Mesendoderm (in vitro differentiated cells): ENCODE data around the gene AMPD2.

Experiments used
- DNase-seq: peaks from one replicate; pipeline ENCODE4 v3.0.0; 2013
- H2AK5ac ChIP-seq: 2 replicates; pipeline ENCODE4 v1.6.1; 2013; ENCODE audit warnings: low read length, inconsistent platforms
- H2BK120ac ChIP-seq: 2 replicates; pipeline ENCODE4 v1.6.1; 2013; ENCODE audit warnings: low read depth, mild to moderate bottlenecking, low read length, moderate library complexity, mixed read lengths
- H2BK15ac ChIP-seq: replicated peaks from 2 replicates; pipeline ENCODE4 v1.6.1; 2013; ENCODE audit warnings: low read depth, mild to moderate bottlenecking, moderate library complexity
- H2BK5ac ChIP-seq: 2 replicates; pipeline ENCODE4 v1.6.1; 2013; ENCODE audit warnings: low read length, inconsistent platforms
- H3K18ac ChIP-seq: 2 replicates; pipeline ENCODE4 v1.6.1; 2013; ENCODE audit warnings: mild to moderate bottlenecking, low read length, mixed read lengths
- H3K23ac ChIP-seq: one replicate; pipeline ENCODE4 v1.6.1; 2013; ENCODE audit warnings: low read length
- H3K27ac ChIP-seq: 2 replicates; pipeline ENCODE4 v1.5.1; 2013; ENCODE audit warnings: low read depth, mild to moderate bottlenecking, inconsistent platforms, low read length, moderate library complexity
- H3K27me3 ChIP-seq: 2 replicates; pipeline ENCODE4 v1.6.1; 2013; ENCODE audit warnings: low read length, control low read depth, mild to moderate bottlenecking, inconsistent platforms; ENCODE audit not compliant: insufficient read depth, poor library complexity
- H3K36me3 ChIP-seq: 2 replicates; pipeline ENCODE4 v1.6.1; 2013; ENCODE audit warnings: low read length, inconsistent platforms; ENCODE audit not compliant: control insufficient read depth, insufficient read depth
- H3K4ac ChIP-seq: one replicate; pipeline ENCODE4 v1.6.1; 2013; ENCODE audit warnings: low read depth, mild to moderate bottlenecking, low read length, moderate library complexity
- H3K4me1 ChIP-seq: 2 replicates; pipeline ENCODE4 v1.6.1; 2013; ENCODE audit warnings: low read depth, low read length, inconsistent platforms; ENCODE audit not compliant: control insufficient read depth
- H3K4me2 ChIP-seq: 2 replicates; pipeline ENCODE4 v1.6.1; 2013; ENCODE audit warnings: low read length
- H3K4me3 ChIP-seq: 2 replicates; pipeline ENCODE4 v1.5.1; 2013; ENCODE audit warnings: mild to moderate bottlenecking, low read length
- H3K56ac ChIP-seq: one replicate; pipeline ENCODE4 v1.6.1; 2013; ENCODE audit warnings: low read length
- H3K79me1 ChIP-seq: 2 replicates; pipeline ENCODE4 v1.6.1; 2013; ENCODE audit warnings: low read length, inconsistent platforms
- H3K79me2 ChIP-seq: 2 replicates; pipeline ENCODE4 v1.6.1; 2013; ENCODE audit warnings: mild to moderate bottlenecking, low read length; ENCODE audit not compliant: control insufficient read depth, insufficient read depth
- H3K9ac ChIP-seq: 2 replicates; pipeline ENCODE4 v1.6.1; 2013; ENCODE audit warnings: low read length, inconsistent platforms
- H4K5ac ChIP-seq: one replicate; pipeline ENCODE4 v1.6.1; 2013; ENCODE audit warnings: low read length
- H4K8ac ChIP-seq: one replicate; pipeline ENCODE4 v1.6.1; 2013; ENCODE audit warnings: low read depth, mild to moderate bottlenecking, control low read depth, low read length, moderate library complexity
- WGBS: extraction: QIAGEN DNeasy Blood & Tissue Kit; methylation state at CpG from one replicate; pipeline ENCODE4 v1.1.7; 2013; ENCODE audit warnings: low lambda C conversion rate, missing lambda C conversion rate; ENCODE audit not compliant: insufficient coverage; ENCODE audit errors: extremely low coverage; 5-methylcytosine and 5-hydroxymethylcytosine counted together

The AMPD2 gene

DNA sequence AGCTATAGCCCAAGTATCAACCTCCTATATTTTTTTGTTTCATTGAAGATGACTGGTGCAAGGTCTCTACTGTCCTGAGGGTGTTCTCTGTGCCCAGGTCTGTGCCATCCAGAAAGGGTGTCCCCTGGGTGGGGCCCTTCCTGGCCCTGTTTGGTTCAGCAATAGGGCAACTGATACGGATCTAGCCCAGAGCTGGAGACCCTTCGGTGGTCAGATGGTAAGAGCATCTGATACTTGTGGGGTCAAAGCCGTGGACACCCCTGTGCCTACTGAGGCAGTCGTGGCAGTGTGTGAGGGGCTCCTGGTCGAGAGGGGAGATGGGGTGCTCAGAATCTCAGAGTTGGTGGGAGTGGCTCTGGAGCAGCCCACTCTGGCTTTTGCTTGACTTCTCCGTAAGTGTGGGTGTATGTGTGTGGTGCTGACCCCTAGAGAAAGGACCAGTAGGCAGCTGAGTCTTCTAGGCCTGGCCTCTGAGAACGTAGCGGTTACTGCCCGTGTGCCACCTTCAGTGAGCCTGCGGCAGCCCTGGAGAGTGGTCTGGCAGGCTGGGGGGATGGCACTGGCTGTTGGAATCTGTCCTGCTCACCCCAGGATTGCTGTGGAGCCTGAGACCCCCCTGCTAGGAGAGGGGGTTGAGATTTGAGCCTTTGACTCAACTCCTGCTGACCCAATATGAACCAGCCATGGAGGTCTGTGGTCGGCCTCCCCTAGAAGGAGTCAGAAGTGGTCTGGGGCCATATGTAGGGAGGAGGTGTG lies 2.7 kb downstream of the AMPD2 start:
- WGBS = no CpG with 5 or more reads among the region's 11 CpGs
- Histone ChIP-seq H3K4ac (no peak overlapping the region), H3K27me3 (no peaks in the 10 kb centered on the region), H3K4me3 (no peak overlapping the region), H3K79me2 (peaks cover 30% of the 10 kb centered on the region), H3K4me2 (no peak overlapping the region), H3K56ac (no peak overlapping the region), H2BK15ac (no peak overlapping the region), H2BK5ac (no peak overlapping the region), H2AK5ac (no peak overlapping the region), H3K9ac (no peak overlapping the region), H3K23ac (no peak overlapping the region), H3K27ac (no peak overlapping the region), H3K36me3 (no peaks in the 10 kb centered on the region), H3K18ac (no peak overlapping the region), H2BK120ac (no peak overlapping the region), H3K4me1 (peaks cover 2% of the 10 kb centered on the region), H4K8ac (no peak overlapping the region), H3K79me1 (peaks cover 23% of the 10 kb centered on the region), H4K5ac (no peak overlapping the region)
- DNase-seq = no peak

DNA sequence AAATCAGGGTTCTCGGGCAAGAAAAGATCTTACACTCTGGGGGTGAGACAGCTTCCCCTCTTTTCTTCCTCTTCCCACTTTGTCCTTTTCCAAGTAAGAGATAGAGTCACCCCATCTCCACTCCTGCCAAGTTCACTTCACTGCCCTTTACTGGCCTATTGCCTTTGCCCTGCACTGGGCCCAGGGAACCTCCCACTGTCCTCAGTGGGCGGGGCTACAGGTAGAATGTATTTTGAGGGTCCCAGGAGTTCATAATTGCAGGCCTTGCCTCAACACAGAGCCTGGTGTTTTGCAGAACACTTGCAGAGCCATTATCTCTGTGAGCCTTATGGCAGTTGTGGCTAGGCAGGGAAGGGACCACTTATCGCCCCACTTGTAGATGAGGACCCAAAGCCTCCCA lies 3.3 kb downstream of the AMPD2 start:
- Histone ChIP-seq H3K56ac (no peak overlapping the region), H3K4me1 (no peaks in the 10 kb centered on the region), H3K27me3 (no peaks in the 10 kb centered on the region), H3K36me3 (no peaks in the 10 kb centered on the region), H3K27ac (no peak overlapping the region), H4K5ac (no peak overlapping the region), H2BK15ac (no peak overlapping the region), H3K23ac (no peak overlapping the region), H3K79me2 (peaks cover 30% of the 10 kb centered on the region), H3K9ac (no peak overlapping the region), H3K4me2 (no peak overlapping the region), H3K79me1 (peaks cover 23% of the 10 kb centered on the region), H3K4ac (no peak overlapping the region), H4K8ac (no peak overlapping the region), H3K4me3 (no peak overlapping the region), H3K18ac (no peak overlapping the region), H2BK120ac (no peak overlapping the region), H2BK5ac (no peak overlapping the region), H2AK5ac (no peak overlapping the region)
- no CpG with 5 or more reads among the region's 3 CpGs for WGBS
- no peak for DNase-seq

DNA sequence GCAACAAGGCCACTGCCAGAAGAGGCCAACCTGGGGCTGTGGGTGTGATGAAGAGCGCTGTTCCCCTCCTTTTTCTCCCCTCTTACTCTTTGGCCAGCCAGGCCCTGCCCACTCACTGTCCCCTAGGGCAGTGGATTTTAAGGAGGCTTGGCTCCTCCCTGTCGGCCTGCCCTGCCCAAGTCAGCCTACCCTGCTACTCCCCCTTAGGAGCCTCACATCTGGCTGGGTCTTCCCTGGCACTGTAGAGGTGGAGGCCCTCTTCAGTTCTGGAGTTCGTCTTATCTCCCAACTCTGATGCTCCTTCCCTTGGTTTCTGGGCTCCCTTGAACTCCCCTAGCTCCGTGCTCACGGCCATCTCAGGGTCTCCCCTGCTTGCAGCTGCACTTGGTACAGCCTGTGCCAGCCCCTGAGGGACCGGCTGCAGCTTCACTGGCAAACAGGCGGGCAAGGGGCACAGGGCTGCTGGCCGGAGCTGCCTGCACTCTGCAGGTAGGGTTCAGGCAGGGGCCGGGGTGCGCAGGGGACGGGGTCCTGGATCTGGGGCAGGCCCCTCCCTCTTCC lies 4.0 kb downstream of the AMPD2 start:
- no peak overlapping the region for H3K18ac ChIP-seq
- H4K5ac ChIP-seq = no peak overlapping the region
- WGBS = no CpG with 5 or more reads among the region's 11 CpGs
- no peaks in the 10 kb centered on the region for H3K27me3 ChIP-seq
- H3K36me3 ChIP-seq = peaks cover 4% of the 10 kb centered on the region
- H2BK5ac ChIP-seq = no peak overlapping the region
- no peak overlapping the region for H3K56ac ChIP-seq
- H3K27ac ChIP-seq = no peak overlapping the region
- no peak overlapping the region for H4K8ac ChIP-seq
- H3K23ac ChIP-seq = no peak overlapping the region
- no peak overlapping the region for H2AK5ac ChIP-seq
- H3K4ac ChIP-seq = no peak overlapping the region
- no peak overlapping the region for H3K4me2 ChIP-seq
- no peak overlapping the region for H3K9ac ChIP-seq
- peaks cover 30% of the 10 kb centered on the region for H3K79me2 ChIP-seq
- no peaks in the 10 kb centered on the region for H3K4me1 ChIP-seq
- H3K4me3 ChIP-seq = no peak overlapping the region
- peaks cover 23% of the 10 kb centered on the region for H3K79me1 ChIP-seq
- no peak overlapping the region for H2BK15ac ChIP-seq
- DNase-seq = no peak
- H2BK120ac ChIP-seq = no peak overlapping the region

DNA sequence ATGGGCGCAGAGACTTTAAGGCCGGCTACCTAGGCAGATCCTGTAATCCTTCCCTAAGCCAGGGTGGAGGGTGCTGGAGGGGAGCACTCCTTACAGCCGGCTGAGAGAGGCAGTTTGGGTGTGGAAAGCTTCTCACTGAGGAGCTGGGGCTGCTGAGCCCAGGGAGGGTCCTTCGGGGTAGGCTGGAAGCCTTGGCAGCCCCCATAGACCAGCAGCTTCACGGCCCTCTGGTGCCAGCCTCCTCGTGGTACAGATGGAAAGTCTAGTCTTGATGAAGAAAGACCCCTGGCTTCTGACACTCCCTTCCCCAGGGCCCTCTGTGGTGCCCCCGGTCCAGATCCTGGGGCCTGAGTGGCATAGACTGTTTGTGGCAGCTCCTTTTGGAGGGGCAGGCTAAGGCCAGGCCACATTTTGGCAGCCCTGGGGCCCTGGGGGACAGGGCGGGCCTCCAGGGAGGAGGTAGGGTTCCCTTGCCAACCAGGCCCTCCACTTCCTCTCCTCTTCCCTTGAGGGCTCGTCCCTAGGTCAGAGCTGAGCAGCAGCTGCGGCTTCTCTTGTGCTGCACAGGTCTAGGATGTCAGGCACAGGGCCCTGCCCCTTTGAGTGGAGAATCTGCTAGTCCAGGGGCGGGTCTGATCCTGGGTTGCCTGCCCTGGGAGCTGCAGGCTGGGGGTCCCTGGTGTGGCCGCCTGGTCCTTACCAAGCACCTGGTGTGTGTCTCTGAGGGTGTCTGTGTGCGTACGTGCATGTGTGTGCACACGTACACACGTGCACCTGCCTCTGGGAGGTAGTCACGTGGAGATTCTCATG lies 4.8 kb downstream of the AMPD2 start:
- Histone ChIP-seq H3K36me3 (peaks cover 4% of the 10 kb centered on the region), H2AK5ac (no peak overlapping the region), H3K27me3 (no peaks in the 10 kb centered on the region), H3K79me1 (peaks cover 23% of the 10 kb centered on the region), H4K8ac (no peak overlapping the region), H2BK120ac (no peak overlapping the region), H2BK5ac (no peak overlapping the region), H3K4me1 (no peaks in the 10 kb centered on the region), H3K4ac (no peak overlapping the region), H3K23ac (no peak overlapping the region), H3K18ac (no peak overlapping the region), H4K5ac (no peak overlapping the region), H3K27ac (no peak overlapping the region), H3K4me3 (no peak overlapping the region), H3K9ac (no peak overlapping the region), H3K56ac (no peak overlapping the region), H2BK15ac (no peak overlapping the region), H3K79me2 (peaks cover 30% of the 10 kb centered on the region), H3K4me2 (no peak overlapping the region)
- DNase-seq = no peak
- no CpG with 5 or more reads among the region's 17 CpGs for WGBS

DNA sequence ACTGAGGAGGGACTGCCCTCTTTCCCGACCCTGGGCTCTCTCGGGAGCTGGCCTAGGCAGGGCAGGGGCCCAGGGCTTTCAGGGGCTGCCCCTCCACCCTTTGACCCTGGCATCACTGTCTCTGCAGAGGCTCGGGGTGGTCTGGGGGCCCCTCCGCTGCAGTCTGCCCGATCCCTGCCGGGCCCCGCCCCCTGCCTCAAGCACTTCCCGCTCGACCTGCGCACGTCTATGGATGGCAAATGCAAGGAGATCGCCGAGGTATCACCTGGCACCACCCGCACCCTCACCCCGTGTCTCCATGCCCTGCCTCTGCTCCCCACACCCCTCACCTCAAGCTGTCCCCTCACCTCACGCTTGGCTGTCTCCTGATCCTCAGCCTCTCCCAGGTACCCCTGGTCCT lies 5.5 kb downstream of the AMPD2 start:
- Histone ChIP-seq H3K4me3 (no peak overlapping the region), H4K8ac (no peak overlapping the region), H3K27ac (no peak overlapping the region), H3K4ac (no peak overlapping the region), H3K36me3 (peaks cover 4% of the 10 kb centered on the region), H2BK15ac (no peak overlapping the region), H3K79me2 (peaks cover 28% of the 10 kb centered on the region), H4K5ac (no peak overlapping the region), H2BK120ac (no peak overlapping the region), H3K56ac (no peak overlapping the region), H3K4me1 (no peaks in the 10 kb centered on the region), H3K79me1 (peaks cover 22% of the 10 kb centered on the region), H3K27me3 (no peaks in the 10 kb centered on the region), H3K23ac (no peak overlapping the region), H3K18ac (no peak overlapping the region), H2BK5ac (no peak overlapping the region), H2AK5ac (no peak overlapping the region), H3K4me2 (no peak overlapping the region), H3K9ac (no peak overlapping the region)
- no peak for DNase-seq
- WGBS = no CpG with 5 or more reads among the region's 16 CpGs
